K562 (cell line): Measurements from ENCODE around the gene ARHGEF16. TPM values are rescaled to one million over a fixed set of nuclear protein-coding genes. Genes with fewer than 3 reads are reported as not detected.

Experiments
- ATAC-seq: fragments of 200-7000 bp; cut with Tn5 transposase; 3 replicates; pipeline ENCODE4 v1.9.1; 2020; ENCODE audit warnings: moderate library complexity
- BruUV-seq: library from RNA; stranded (reverse); fragments of 400-500 nt; replicated peaks from 2 replicates; lab custom pipeline; 2021; lab: Mats Ljungman, UMichigan
- CTCF ChIA-PET: fragments of 300-600 bp; formaldehyde crosslinking; extraction: SDS; loops from one replicate; lab custom pipeline; 2021; ENCODE audit warnings: low intra/inter-chr PET ratio; lab: Yijun Ruan, JAX
- POLR2A ChIA-PET: fragments of 300-600, 350-650 bp; sonication (Branson Sonifier 250); formaldehyde crosslinking; extraction: SDS; loops from one replicate; lab custom pipeline; 2021; ENCODE audit warnings: antibody characterized with exemption, inconsistent platforms; lab: Yijun Ruan, JAX
- DNase-seq, 4 experiments: peaks; one replicate each; pipeline versions ENCODE4 v3.0.0 to v3.0.0-alpha.2; 2011 to 2018; ENCODE audit warnings: low spot score in 3 of 4, mixed read lengths in 3 of 4; ENCODE audit errors: extremely low read depth in 1 of 4
- FAIRE-seq: peaks from 2 replicates; lab custom pipeline; 2011; peaks lifted over from hg19 to GRCh38; lab: Jason Lieb, UNC
- H2AFZ ChIP-seq: 2 replicates; pipeline ENCODE4 v1.6.0; 2011; ENCODE audit warnings: low read depth, low read length, control low read depth, inconsistent platforms
- H3K27ac ChIP-seq: fragments of 200-600 bp; 3 replicates; pipeline ENCODE4 v1.8.0; 2011; ENCODE audit warnings: low read depth, mild to moderate bottlenecking, control low read depth, inconsistent platforms, low read length, moderate library complexity, mixed read lengths; ENCODE audit errors: extremely low read depth
- H3K27me3 ChIP-seq, 2 experiments: fragments of 300-600 bp in 1 of 2; 2 replicates in 1 of 2; 3 replicates in 1 of 2; pipeline versions ENCODE4 v1.6.0 to v1.8.0; 2011; ENCODE audit warnings: inconsistent platforms in 2 of 2, low read length in 2 of 2, mild to moderate bottlenecking in 1 of 2, mixed read lengths in 1 of 2, moderate library complexity in 1 of 2; ENCODE audit not compliant: control insufficient read depth in 2 of 2, insufficient read depth in 2 of 2
- H3K36me3 ChIP-seq: fragments of 300-600 bp; 3 replicates; pipeline ENCODE4 v1.8.0; 2011; ENCODE audit warnings: mild to moderate bottlenecking, low read length, inconsistent platforms; ENCODE audit not compliant: control insufficient read depth, insufficient read depth
- H3K4me1 ChIP-seq, 2 experiments: fragments of 200-600 bp in 1 of 2; replicated peaks in 1 of 2; 2 replicates in 1 of 2; 3 replicates in 1 of 2; pipeline versions ENCODE4 v1.5.1 to v1.8.0; 2011; ENCODE audit warnings: inconsistent platforms in 2 of 2, low read length in 2 of 2, mild to moderate bottlenecking in 1 of 2, mixed read lengths in 1 of 2, moderate library complexity in 1 of 2; ENCODE audit not compliant: control insufficient read depth in 2 of 2, insufficient read depth in 2 of 2
- H3K4me2 ChIP-seq: 2 replicates; pipeline ENCODE4 v1.6.1; 2011; ENCODE audit warnings: low read length, control low read depth, inconsistent platforms, mixed read lengths; ENCODE audit not compliant: insufficient read depth
- H3K4me3 ChIP-seq: fragments of 200-600 bp; sonication (generic), shearing (Covaris generic); 2 replicates; pipeline ENCODE4 v1.5.1; 2016; ENCODE audit warnings: control low read depth, inconsistent platforms
- H3K79me2 ChIP-seq: fragments of 200-600 bp; 3 replicates; pipeline ENCODE4 v1.8.0; 2011; ENCODE audit warnings: low read length, inconsistent platforms; ENCODE audit not compliant: control insufficient read depth, insufficient read depth
- H3K9ac ChIP-seq, 2 experiments: 2 replicates each; pipeline versions ENCODE4 v1.6.0 to v1.6.1; 2011; ENCODE audit warnings: low read depth in 2 of 2, low read length in 2 of 2, control low read depth in 1 of 2, inconsistent platforms in 1 of 2, mild to moderate bottlenecking in 1 of 2, mixed read lengths in 1 of 2; ENCODE audit not compliant: insufficient read depth in 1 of 2
- H3K9me1 ChIP-seq: one replicate; pipeline ENCODE4 v1.6.0; 2011; ENCODE audit warnings: inconsistent platforms, mild to moderate bottlenecking, low read length, moderate library complexity; ENCODE audit not compliant: control insufficient read depth, insufficient read depth
- H3K9me3 ChIP-seq: replicated peaks from 2 replicates; pipeline ENCODE4 v1.5.1; 2011; ENCODE audit warnings: low read depth, low read length, inconsistent platforms; ENCODE audit not compliant: control insufficient read depth, insufficient read depth
- H4K20me1 ChIP-seq: replicated peaks from 2 replicates; pipeline ENCODE4 v1.6.1; 2011; ENCODE audit warnings: low read length, inconsistent platforms, mixed read lengths; ENCODE audit not compliant: control insufficient read depth, insufficient read depth
- FOSL1 ChIP-seq: fragments of 200-800 bp; sonication (Bioruptor generic); conservative IDR thresholded peaks from 2 replicates; pipeline ENCODE4 v1.6.1; 2016; ENCODE audit warnings: missing genetic modification characterization, missing compliant biosample characterization
- KAT2B ChIP-seq: IDR thresholded peaks from one replicate; pipeline ENCODE4 v1.6.1; 2012; ENCODE audit warnings: low read depth, mild to moderate bottlenecking, control low read depth, inconsistent platforms, low read length, moderate library complexity
- POLR2B ChIP-seq: fragments of 450-650 bp; IDR thresholded peaks from 2 replicates; pipeline ENCODE4 v1.6.1; 2018; ENCODE audit warnings: low read depth; ENCODE audit not compliant: partially characterized antibody
- ZNF3 ChIP-seq: fragments of 250-450 bp; sonication (Bioruptor Pico); IDR thresholded peaks from 2 replicates; pipeline ENCODE4 v1.5.0; 2021; ENCODE audit warnings: mild to moderate bottlenecking, moderate library complexity
- WGBS: fragments of 100-300 bp; shearing (Covaris generic); methylation state at CpG from one replicate; pipeline ENCODE4 v1.1.6; 2016; ENCODE audit warnings: low coverage, mixed read lengths; ENCODE audit not compliant: insufficient coverage; ENCODE audit errors: missing lambda C conversion rate; 5-methylcytosine and 5-hydroxymethylcytosine counted together
- in situ Hi-C: fragments of 300-500 bp; cut with MboI; formaldehyde crosslinking; loops from 4 replicates; pipeline ENCODE4 v1.15.0; 2018; ENCODE audit warnings: inconsistent platforms, mixed read lengths
- intact Hi-C: fragments of 100-400 bp; cut with micrococcal nuclease; formaldehyde crosslinking; loops from 2 replicates; pipeline ENCODE4 v1.14.2; 2022
- polyA plus RNA-seq, 8 experiments: library from polyadenylated mRNA; depleted of rRNA in 4 of 8; stranded (reverse) in 5 of 8; unstranded in 3 of 8; fragments of >200 nt; fragmentation: Nextera tagmentation in 2 of 8; fragmentation: Illumina TruSeq in 1 of 8; extraction: Ambion mirVana in 2 of 8; extraction: Trizol in 1 of 8; gene quantifications; 2 replicates each; pipeline versions ENCODE4 v1.2.1 to v1.2.3, GENCODE V29; 2011 to 2014; ENCODE audit warnings: inconsistent platforms in 1 of 8, missing spikeins in 1 of 8
- total RNA-seq, 7 experiments: library from RNA; depleted of rRNA in 6 of 7; stranded (reverse); fragments of >200 nt in 6 of 7; fragmentation: Illumina TruSeq in 2 of 7; extraction: Trizol in 2 of 7; gene quantifications; 2 replicates each; pipeline versions ENCODE4 v1.2.1 to v1.2.3, GENCODE V29; 2011 to 2021; ENCODE audit warnings: low replicate concordance in 1 of 7
- TF ChIP-seq, protein P1 (sequence below), 2 experiments: IDR thresholded peaks; 2 replicates each; pipeline ENCODE4 v1.6.1; 2012; ENCODE audit warnings: improper control_type of control experiment in 2 of 2, low read depth in 2 of 2, low read length in 2 of 2, borderline replicate concordance in 1 of 2

The ARHGEF16 gene
- total and polyA plus RNA-seq, 9 of the 15 experiments (the other 6 are each of a cell fraction or from before 2014, with no cell fraction given): 0.15 to 1.2 (median 0.49) TPM; not detected in 2

DNA sequence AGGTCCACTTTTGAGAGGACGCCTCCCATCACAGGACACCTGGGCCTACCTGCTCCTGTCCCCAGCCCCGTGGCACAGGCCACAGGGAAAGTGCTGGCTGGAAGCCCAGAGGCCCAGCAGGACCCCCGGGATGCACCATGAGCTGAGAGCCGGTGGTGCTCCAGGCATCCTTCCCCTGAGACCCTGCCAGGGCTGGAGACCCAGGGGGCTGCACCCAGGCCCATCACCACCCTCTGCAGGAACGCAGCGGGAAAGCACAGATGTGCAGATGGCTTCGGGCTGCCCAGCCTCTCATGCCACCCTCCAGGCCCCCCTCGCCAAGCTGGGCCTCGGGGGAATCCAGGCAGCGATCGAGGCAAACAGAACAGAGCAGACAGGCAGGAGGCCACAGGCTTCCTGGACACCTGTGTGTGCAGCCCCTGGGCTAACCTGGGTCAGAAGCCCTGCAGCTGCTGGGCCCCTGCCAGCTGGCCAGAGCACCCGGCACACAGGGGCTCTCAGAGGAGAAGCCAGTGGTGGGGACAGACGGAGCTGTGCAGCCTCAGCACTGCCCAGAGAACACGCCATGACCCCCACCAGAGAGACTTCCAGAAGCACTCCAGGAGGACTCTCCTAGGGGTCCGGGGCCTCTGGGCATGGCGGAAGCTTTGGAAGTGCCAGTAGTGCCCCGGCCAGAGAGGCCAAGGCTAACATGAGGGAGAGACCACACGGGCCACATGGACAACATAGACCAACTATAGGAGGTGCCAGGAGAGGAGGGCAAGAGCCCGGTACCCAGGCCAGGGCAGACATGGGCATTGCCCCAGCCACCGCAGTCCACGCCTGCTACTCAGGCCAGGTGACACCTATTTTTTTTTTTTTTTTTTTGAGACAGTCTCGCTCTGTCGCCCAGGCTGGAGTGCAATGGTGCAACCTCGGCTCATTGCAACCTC is 71.4 kb downstream of the ARHGEF16 start:
- no peak overlapping the region for H3K9ac ChIP-seq
- H3K9me3 ChIP-seq: no peaks in the 10 kb centered on the region
- H3K4me3 ChIP-seq: no peak overlapping the region
- no peak overlapping the region for H3K4me2 ChIP-seq
- H2AFZ ChIP-seq: no peak overlapping the region
- ATAC-seq (no peak), DNase-seq (no peak), FAIRE-seq (no peak)
- intact Hi-C loops: no loop called here
- no peak for TF ChIP-seq KAT2B
- TF ChIP-seq POLR2B: no peak
- TF ChIP-seq ZNF3 (CRISPR knock-in tag): no peak
- TF ChIP-seq FOSL1 (tag): no peak
- TF ChIP-seq, protein P1, sequence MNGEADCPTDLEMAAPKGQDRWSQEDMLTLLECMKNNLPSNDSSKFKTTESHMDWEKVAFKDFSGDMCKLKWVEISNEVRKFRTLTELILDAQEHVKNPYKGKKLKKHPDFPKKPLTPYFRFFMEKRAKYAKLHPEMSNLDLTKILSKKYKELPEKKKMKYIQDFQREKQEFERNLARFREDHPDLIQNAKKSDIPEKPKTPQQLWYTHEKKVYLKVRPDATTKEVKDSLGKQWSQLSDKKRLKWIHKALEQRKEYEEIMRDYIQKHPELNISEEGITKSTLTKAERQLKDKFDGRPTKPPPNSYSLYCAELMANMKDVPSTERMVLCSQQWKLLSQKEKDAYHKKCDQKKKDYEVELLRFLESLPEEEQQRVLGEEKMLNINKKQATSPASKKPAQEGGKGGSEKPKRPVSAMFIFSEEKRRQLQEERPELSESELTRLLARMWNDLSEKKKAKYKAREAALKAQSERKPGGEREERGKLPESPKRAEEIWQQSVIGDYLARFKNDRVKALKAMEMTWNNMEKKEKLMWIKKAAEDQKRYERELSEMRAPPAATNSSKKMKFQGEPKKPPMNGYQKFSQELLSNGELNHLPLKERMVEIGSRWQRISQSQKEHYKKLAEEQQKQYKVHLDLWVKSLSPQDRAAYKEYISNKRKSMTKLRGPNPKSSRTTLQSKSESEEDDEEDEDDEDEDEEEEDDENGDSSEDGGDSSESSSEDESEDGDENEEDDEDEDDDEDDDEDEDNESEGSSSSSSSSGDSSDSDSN (IDR thresholded peaks at IDR 0.05; ENCODE audit: borderline replicate concordance in 1 of 2, low read depth in 2 of 2, low read length in 2 of 2): 0 out of 4 replicates have a peak, but pooled peaks have one; percentile 3 to 22
- WGBS: 6% methylated on average over 22 of the region's 24 CpGs
- H3K4me1 ChIP-seq: peaks cover 0 to 49% of the 10 kb centered on the region in 2 experiments; a peak in 2 of 5 replicates
- POLR2A ChIA-PET: interaction anchor here (0.6 kb wide), 2 partner anchors 27 to 299 kb away, joined by 3 to 4 read pairs; no protein-coding TSS in a partner anchor
- CTCF ChIA-PET: no interaction called here
- no peaks in the 10 kb centered on the region for H3K79me2 ChIP-seq
- H3K27ac ChIP-seq: no peak overlapping the region
- H4K20me1 ChIP-seq: peaks cover 38% of the 10 kb centered on the region
- in situ Hi-C loops: no loop called here
- no TSS peak for BruUV-seq
- H3K27me3 ChIP-seq: peaks cover 33 to 93% of the 10 kb centered on the region in 2 experiments; a peak in 4 of 5 replicates
- H3K9me1 ChIP-seq: no peaks in the 10 kb centered on the region
- no peaks in the 10 kb centered on the region for H3K36me3 ChIP-seq
